Gastrocnemius medialis (tissue), 4 donors: ENCODE measurements around the gene MLLT11.

Experiments
- POLR2A ChIP-seq, 2 donors: fragments of 450-650 bp; IDR thresholded peaks; one replicate each; pipeline ENCODE4 v1.6.1; 2017; ENCODE audit warnings: antibody characterized with exemption in 2 of 2, mild to moderate bottlenecking in 2 of 2, moderate library complexity in 2 of 2
- TF ChIP-seq, protein P1 (sequence below), 5 experiments: fragments of 450-650 bp in 3 of 5; fragments of 200-600 bp in 2 of 5; sonication (generic) in 2 of 5; IDR thresholded peaks in 4 of 5; conservative IDR thresholded peaks in 1 of 5; 1 replicate in 4 of 5; 2 replicates in 1 of 5; pipeline ENCODE4 v1.5.1; 2016 to 2019; ENCODE audit warnings: antibody characterized with exemption in 5 of 5, mild to moderate bottlenecking in 3 of 5, moderate library complexity in 3 of 5

DNA sequence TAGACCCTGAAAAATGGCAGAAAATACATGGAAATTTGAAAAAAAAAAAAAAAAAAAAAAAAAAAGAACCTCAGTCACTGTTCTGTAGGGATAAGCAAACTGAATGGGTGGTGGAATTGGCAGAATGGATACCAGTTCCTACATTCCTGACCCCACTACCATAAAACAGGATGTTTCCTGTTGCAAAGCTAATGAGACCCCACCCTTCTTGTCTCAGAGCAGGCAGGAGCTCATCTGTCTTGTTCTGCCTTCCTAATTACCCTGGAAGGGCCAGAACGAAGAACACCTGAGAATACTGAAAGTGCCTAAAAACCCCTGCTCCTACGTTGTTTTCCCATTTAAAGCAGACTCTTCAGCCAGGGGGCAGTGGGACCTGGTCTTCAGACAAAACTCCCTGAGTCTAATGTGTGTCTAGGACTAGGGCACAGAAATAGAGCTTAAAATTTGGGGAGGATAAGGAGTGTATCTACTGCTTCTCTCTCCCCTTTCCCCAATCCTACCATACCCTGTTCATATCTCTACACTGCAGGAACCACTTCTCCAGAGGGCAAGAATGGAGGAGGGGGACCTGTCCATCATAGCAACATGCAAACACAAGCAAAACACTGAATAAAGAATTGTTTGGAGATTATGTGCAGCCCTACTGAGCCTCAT is 8.7 kb upstream of the MLLT11 start:
- TF ChIP-seq, protein P1, sequence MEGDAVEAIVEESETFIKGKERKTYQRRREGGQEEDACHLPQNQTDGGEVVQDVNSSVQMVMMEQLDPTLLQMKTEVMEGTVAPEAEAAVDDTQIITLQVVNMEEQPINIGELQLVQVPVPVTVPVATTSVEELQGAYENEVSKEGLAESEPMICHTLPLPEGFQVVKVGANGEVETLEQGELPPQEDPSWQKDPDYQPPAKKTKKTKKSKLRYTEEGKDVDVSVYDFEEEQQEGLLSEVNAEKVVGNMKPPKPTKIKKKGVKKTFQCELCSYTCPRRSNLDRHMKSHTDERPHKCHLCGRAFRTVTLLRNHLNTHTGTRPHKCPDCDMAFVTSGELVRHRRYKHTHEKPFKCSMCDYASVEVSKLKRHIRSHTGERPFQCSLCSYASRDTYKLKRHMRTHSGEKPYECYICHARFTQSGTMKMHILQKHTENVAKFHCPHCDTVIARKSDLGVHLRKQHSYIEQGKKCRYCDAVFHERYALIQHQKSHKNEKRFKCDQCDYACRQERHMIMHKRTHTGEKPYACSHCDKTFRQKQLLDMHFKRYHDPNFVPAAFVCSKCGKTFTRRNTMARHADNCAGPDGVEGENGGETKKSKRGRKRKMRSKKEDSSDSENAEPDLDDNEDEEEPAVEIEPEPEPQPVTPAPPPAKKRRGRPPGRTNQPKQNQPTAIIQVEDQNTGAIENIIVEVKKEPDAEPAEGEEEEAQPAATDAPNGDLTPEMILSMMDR (IDR thresholded peaks at IDR 0.05 in 4 of 5, conservative IDR thresholded peaks at IDR 0.05 in 1 of 5) = no peak
- TF ChIP-seq POLR2A (IDR thresholded peaks at IDR 0.05) = no peak
